Kidney (tissue), 14 donors: ENCODE measurements around the gene SOX5. TPM values are rescaled to one million over a fixed set of nuclear protein-coding genes. Genes with fewer than 3 reads are reported as not detected.

Experiments
- DNase-seq, 5 donors: peaks; one replicate each; pipeline ENCODE4 v3.0.0-alpha.2; 2013 to 2020
- FAIRE-seq: peaks from 2 replicates; lab custom pipeline; 2012; peaks lifted over from hg19 to GRCh38; lab: Jason Lieb, UNC
- H3K27ac ChIP-seq, 2 donors: one replicate each; pipeline ENCODE4 v1.7.0; 2013; ENCODE audit warnings: low read depth in 2 of 2, low read length in 2 of 2, inconsistent platforms in 1 of 2
- H3K27me3 ChIP-seq: one replicate; pipeline ENCODE4 v1.7.1; 2013; ENCODE audit warnings: low read length, inconsistent platforms; ENCODE audit not compliant: control insufficient read depth, insufficient read depth
- H3K36me3 ChIP-seq, 3 donors: one replicate each; pipeline versions ENCODE4 v1.7.0 to v1.7.1; 2013; ENCODE audit warnings: low read length in 3 of 3, control low read depth in 1 of 3, inconsistent platforms in 1 of 3; ENCODE audit not compliant: insufficient read depth in 3 of 3, control insufficient read depth in 2 of 3
- H3K4me1 ChIP-seq, 3 donors: one replicate each; pipeline versions ENCODE4 v1.7.0 to v1.7.1; 2013; ENCODE audit warnings: low read length in 3 of 3, inconsistent platforms in 1 of 3, low read depth in 1 of 3; ENCODE audit not compliant: control insufficient read depth in 2 of 3, insufficient read depth in 2 of 3
- H3K4me3 ChIP-seq, 3 donors: one replicate each; pipeline versions ENCODE4 v1.7.0 to v1.8.1; 2013; ENCODE audit warnings: low read length in 3 of 3, control low read depth in 1 of 3, inconsistent platforms in 1 of 3
- H3K9ac ChIP-seq, 3 donors: one replicate each; pipeline versions ENCODE4 v1.7.0 to v1.7.1; 2013; ENCODE audit warnings: low read length in 3 of 3, control low read depth in 1 of 3, inconsistent platforms in 1 of 3
- H3K9me3 ChIP-seq, 3 donors: one replicate each; pipeline versions ENCODE4 v1.7.0 to v1.7.1; 2013; ENCODE audit warnings: low read length in 3 of 3, control low read depth in 1 of 3, inconsistent platforms in 1 of 3; ENCODE audit not compliant: control insufficient read depth in 2 of 3, insufficient read depth in 1 of 3
- intact Hi-C: fragments of 100-400 bp; cut with DNase I; formaldehyde crosslinking; loops from one replicate; pipeline ENCODE4 v1.11.1; 2022
- polyA plus RNA-seq: library from polyadenylated mRNA; stranded (reverse); fragments of 350-450 nt; fragmentation: Illumina TruSeq; extraction: RNeasy Lipid Tissue Mini Kit (QIAGEN cat#74804); gene quantifications from one replicate; pipeline ENCODE4 v1.2.3, GENCODE V29; 2014; ENCODE audit warnings: low read depth, low replicate concordance; ENCODE audit not compliant: insufficient read depth
- total RNA-seq: library from RNA; stranded (reverse); fragmentation: NEBNext Ultra II Directional; extraction: Animal tissue kit (Norgen Biotek cat#: 25700); gene quantifications from one replicate; pipeline ENCODE4 v1.2.1, GENCODE V29; 2021
- TF ChIP-seq, protein P1 (sequence below): IDR thresholded peaks from 3 replicates; pipeline ENCODE4 v1.5.1; 2012; ENCODE audit warnings: mild to moderate bottlenecking, moderate library complexity, borderline replicate concordance; ENCODE audit not compliant: insufficient read depth; ENCODE audit errors: extremely low read depth
- donor health status: control.
- donor health status: control.
- donor health status: control.
- donor health status: control.
- donor health status: control.
- donor health status: DM: yes; HTN: yes; CAD: no.
- donor health status: Normal renal cell carcinoma (clear cell type).

The SOX5 gene
- total and polyA plus RNA-seq, 2 donors from 2014 or later, result 0.54 to 10.8 TPM

DNA sequence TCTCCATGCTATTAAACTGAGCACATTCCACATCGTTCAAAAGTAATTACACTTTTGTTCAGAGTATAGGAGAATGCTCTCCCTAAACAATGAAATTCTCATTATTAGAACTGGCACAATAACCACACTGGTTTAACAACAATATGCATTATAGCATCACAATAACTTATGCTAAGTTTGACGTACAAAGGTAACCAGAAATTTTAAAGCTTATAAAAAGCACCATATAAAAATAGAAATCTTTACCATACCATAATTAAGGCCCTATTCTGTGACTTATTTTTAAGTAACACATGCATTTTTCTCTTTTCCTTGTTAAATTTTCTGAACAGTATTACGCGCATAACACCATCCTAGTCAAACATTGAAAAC lies 60.4 kb downstream of the SOX5 start:
- Histone ChIP-seq H3K27ac (no peak overlapping the region), H3K9me3 (no peaks in the 10 kb centered on the region), H3K27me3 (no peaks in the 10 kb centered on the region), H3K4me1 (no peaks in the 10 kb centered on the region), H3K9ac (no peak overlapping the region), H3K4me3 (no peak overlapping the region), H3K36me3 (no peaks in the 10 kb centered on the region)
- DNase-seq, result no peak
- intact Hi-C loops, result no loop called here
- no peak for FAIRE-seq
- TF ChIP-seq, protein P1, sequence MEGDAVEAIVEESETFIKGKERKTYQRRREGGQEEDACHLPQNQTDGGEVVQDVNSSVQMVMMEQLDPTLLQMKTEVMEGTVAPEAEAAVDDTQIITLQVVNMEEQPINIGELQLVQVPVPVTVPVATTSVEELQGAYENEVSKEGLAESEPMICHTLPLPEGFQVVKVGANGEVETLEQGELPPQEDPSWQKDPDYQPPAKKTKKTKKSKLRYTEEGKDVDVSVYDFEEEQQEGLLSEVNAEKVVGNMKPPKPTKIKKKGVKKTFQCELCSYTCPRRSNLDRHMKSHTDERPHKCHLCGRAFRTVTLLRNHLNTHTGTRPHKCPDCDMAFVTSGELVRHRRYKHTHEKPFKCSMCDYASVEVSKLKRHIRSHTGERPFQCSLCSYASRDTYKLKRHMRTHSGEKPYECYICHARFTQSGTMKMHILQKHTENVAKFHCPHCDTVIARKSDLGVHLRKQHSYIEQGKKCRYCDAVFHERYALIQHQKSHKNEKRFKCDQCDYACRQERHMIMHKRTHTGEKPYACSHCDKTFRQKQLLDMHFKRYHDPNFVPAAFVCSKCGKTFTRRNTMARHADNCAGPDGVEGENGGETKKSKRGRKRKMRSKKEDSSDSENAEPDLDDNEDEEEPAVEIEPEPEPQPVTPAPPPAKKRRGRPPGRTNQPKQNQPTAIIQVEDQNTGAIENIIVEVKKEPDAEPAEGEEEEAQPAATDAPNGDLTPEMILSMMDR, result no peak

DNA sequence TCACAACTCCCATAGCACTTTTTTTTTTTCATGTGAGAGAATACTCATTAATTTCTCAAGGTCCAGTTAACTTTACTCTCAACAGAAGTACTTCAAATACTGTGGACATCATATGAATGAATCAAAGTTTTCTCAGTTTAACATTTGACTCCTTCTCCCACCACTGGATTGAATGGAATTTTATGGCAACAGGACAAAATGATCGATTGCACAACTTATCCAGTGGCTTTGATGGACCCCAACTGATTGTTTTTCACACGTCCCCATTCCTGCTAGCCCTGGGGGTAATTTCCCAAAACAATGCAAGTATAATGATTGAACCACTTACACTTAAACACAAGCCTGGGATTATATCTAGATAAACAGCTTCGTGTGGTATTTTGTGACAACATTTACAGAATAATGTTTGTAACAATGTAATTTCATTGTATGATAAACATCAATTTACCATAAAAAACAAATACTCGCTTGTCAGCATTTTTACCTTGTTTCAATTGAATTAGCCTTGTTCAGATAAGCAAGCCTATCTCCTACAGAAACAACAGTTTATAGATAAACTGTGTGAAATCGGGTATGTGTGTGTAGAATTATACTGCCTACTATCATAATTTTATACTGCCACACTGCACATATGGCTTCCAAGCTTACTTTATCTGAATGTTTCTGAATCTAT lies 60.9 kb downstream of the SOX5 start:
- no peaks in the 10 kb centered on the region for H3K27me3 ChIP-seq
- H3K36me3 ChIP-seq, result no peaks in the 10 kb centered on the region
- H3K9me3 ChIP-seq, result no peaks in the 10 kb centered on the region
- H3K9ac ChIP-seq, result no peak overlapping the region
- no peaks in the 10 kb centered on the region for H3K4me1 ChIP-seq
- FAIRE-seq (no peak), DNase-seq (no peak)
- H3K4me3 ChIP-seq, result no peak overlapping the region
- intact Hi-C loops, result no loop called here
- no peak overlapping the region for H3K27ac ChIP-seq
- TF ChIP-seq, protein P1, result no peak

DNA sequence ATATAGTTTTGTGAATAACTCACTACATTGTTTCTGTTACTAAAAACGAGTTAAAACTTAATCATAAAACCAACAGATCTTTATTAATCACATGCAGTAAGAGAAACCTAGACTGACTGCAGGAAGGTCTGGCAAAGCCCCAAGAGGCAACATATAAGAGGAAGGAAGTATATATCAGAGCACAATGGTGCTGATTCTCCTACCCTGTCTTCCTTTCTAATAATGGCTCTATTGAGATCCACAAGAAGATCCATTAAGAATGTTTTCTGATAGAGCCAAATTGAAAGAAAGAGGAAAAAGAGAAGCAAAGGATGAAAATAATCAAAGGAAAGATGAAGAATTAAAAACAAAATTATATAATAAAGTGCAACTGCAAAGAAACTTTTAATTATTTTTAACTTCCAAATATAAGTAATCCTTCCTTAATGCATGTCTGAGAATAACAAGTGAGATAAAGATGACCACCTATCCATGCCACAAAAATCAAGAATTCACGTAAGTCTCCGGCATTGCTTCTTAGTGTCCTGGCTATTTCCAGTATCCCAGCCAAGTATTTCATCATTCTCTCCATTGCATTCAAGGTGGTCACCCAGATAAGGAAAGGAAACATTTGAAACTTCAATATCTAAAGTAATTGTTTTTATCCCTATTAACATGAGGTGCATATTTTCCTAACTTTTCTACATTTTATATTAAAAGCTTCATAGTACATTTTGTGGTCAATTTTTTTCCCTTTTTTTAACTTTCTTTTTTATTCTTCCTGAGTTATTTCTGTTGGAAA lies 62.2 kb downstream of the SOX5 start:
- TF ChIP-seq, protein P1, result no peak
- no peak overlapping the region for H3K4me3 ChIP-seq
- no peaks in the 10 kb centered on the region for H3K4me1 ChIP-seq
- DNase-seq (no peak), FAIRE-seq (no peak)
- H3K27me3 ChIP-seq, result no peaks in the 10 kb centered on the region
- no peak overlapping the region for H3K9ac ChIP-seq
- no peaks in the 10 kb centered on the region for H3K36me3 ChIP-seq
- H3K27ac ChIP-seq, result no peak overlapping the region
- H3K9me3 ChIP-seq, result no peaks in the 10 kb centered on the region
- intact Hi-C loops, result no loop called here
